ENCODE results near the gene GP5. TPM values are rescaled to one million over a fixed set of nuclear protein-coding genes. Genes with fewer than 3 reads are reported as not detected.

The GP5 gene
- polyA plus RNA-seq, 3 donors: 0.12 TPM; not detected in 2

- WGBS (ENCODE audit: insufficient coverage): 93% methylated on average over 17 of the region's 20 CpGs
- Histone ChIP-seq H3K36me3 (replicated peaks in 1 of 2; ENCODE audit: control insufficient read depth in 1 of 2, insufficient read depth in 2 of 2, low read length in 2 of 2) (no peaks in the 10 kb centered on the region), H3K9ac (ENCODE audit: insufficient read depth, low read length, poor library complexity, severe bottlenecking) (no peak overlapping the region), H3K4me1 (ENCODE audit: control insufficient read depth in 1 of 2, insufficient read depth in 2 of 2, low read length in 2 of 2) (no peaks in the 10 kb centered on the region), H3K27me3 (ENCODE audit: control insufficient read depth in 2 of 2, insufficient read depth in 2 of 2, low read length in 2 of 2) (no peaks in the 10 kb centered on the region), H4K20me1 (ENCODE audit: insufficient read depth, low read length) (no peaks in the 10 kb centered on the region), H3K4me3 (replicated peaks in 1 of 3; ENCODE audit: low read depth in 2 of 3, low read length in 3 of 3) (no peak overlapping the region), H3K4me2 (replicated peaks; ENCODE audit: extremely low read depth, low read length, poor library complexity, severe bottlenecking) (no peak overlapping the region), H2AFZ (ENCODE audit: insufficient read depth, low read depth, low read length, poor library complexity, severe bottlenecking) (no peak overlapping the region), H3K27ac (ENCODE audit: low read depth in 1 of 2, low read length in 2 of 2) (no peak overlapping the region), H3K9me3 (replicated peaks in 1 of 2; ENCODE audit: control insufficient read depth in 1 of 2, insufficient read depth in 1 of 2, low read length in 2 of 2) (no peaks in the 10 kb centered on the region), H3K79me2 (ENCODE audit: insufficient read depth, low read length) (no peaks in the 10 kb centered on the region)
- peaks cover 2% of the 10 kb centered on the region for H3K4me1 Mint-ChIP-seq
- no peaks in the 10 kb centered on the region for H3K36me3 Mint-ChIP-seq
- no peak for TF ChIP-seq CTCF (IDR thresholded peaks at IDR 0.05)
- H3K27ac Mint-ChIP-seq: no peak overlapping the region
- peaks cover 14 to 20% (median 15%) of the 10 kb centered on the region in 3 donors for H3K27me3 Mint-ChIP-seq (ENCODE audit: low read depth in 3 of 3)
- intact Hi-C loops (cut with micrococcal nuclease): no loop called here
- no peaks in the 10 kb centered on the region for H3K9me3 Mint-ChIP-seq
- no peak for DNase-seq
- no peak overlapping the region for H3K4me3 Mint-ChIP-seq
Measured at GRCh38 chr3:194382196-194382891, 16.7 kb downstream of the GP5 start.

- no peaks in the 10 kb centered on the region for H3K4me1 Mint-ChIP-seq
- no peak for TF ChIP-seq CTCF (IDR thresholded peaks at IDR 0.05)
- H3K4me2 ChIP-seq (replicated peaks; ENCODE audit: extremely low read depth, low read length, poor library complexity, severe bottlenecking): no peak overlapping the region
- no peaks in the 10 kb centered on the region for H3K27me3 ChIP-seq (ENCODE audit: control insufficient read depth in 2 of 2, insufficient read depth in 2 of 2, low read length in 2 of 2)
- H3K9ac ChIP-seq (ENCODE audit: insufficient read depth, low read length, poor library complexity, severe bottlenecking): no peak overlapping the region
- intact Hi-C loops (cut with micrococcal nuclease): no loop called here
- H3K27ac Mint-ChIP-seq: no peak overlapping the region
- no peaks in the 10 kb centered on the region for H3K9me3 Mint-ChIP-seq
- 82% methylated on average over 17 of the region's 17 CpGs for WGBS (ENCODE audit: insufficient coverage)
- H3K36me3 ChIP-seq (replicated peaks in 1 of 2; ENCODE audit: control insufficient read depth in 1 of 2, insufficient read depth in 2 of 2, low read length in 2 of 2): no peaks in the 10 kb centered on the region
- no peak for DNase-seq
- H3K4me3 ChIP-seq (replicated peaks in 1 of 3; ENCODE audit: low read depth in 2 of 3, low read length in 3 of 3): no peak overlapping the region
- H3K4me3 Mint-ChIP-seq: no peak overlapping the region
- peaks cover 14 to 29% (median 20%) of the 10 kb centered on the region in 3 donors for H3K27me3 Mint-ChIP-seq (ENCODE audit: low read depth in 3 of 3)
- no peaks in the 10 kb centered on the region for H3K79me2 ChIP-seq (ENCODE audit: insufficient read depth, low read length)
- H3K36me3 Mint-ChIP-seq: no peaks in the 10 kb centered on the region
- H3K9me3 ChIP-seq (replicated peaks in 1 of 2; ENCODE audit: control insufficient read depth in 1 of 2, insufficient read depth in 1 of 2, low read length in 2 of 2): no peaks in the 10 kb centered on the region
- H2AFZ ChIP-seq (ENCODE audit: insufficient read depth, low read depth, low read length, poor library complexity, severe bottlenecking): no peak overlapping the region
- H4K20me1 ChIP-seq (ENCODE audit: insufficient read depth, low read length): no peaks in the 10 kb centered on the region
- no peaks in the 10 kb centered on the region for H3K4me1 ChIP-seq (ENCODE audit: control insufficient read depth in 1 of 2, insufficient read depth in 2 of 2, low read length in 2 of 2)
- H3K27ac ChIP-seq (ENCODE audit: low read depth in 1 of 2, low read length in 2 of 2): no peak overlapping the region
Measured at GRCh38 chr3:194381460-194381875, 17.6 kb downstream of the GP5 start.
